OCI-LY7 (cell line): ENCODE measurements around the gene KDM3B. TPM values are rescaled to one million over a fixed set of nuclear protein-coding genes. Genes with fewer than 3 reads are reported as not detected.

ENCODE experiments used
- BruUV-seq: library from RNA; stranded (reverse); fragments of 400-500 nt; replicated peaks from 2 replicates; lab custom pipeline; 2021; lab: Mats Ljungman, UMichigan
- CTCF ChIA-PET: fragments of 300-600 bp; sonication (Branson Sonifier 250); formaldehyde crosslinking; loops from one replicate; lab custom pipeline; 2022; ENCODE audit warnings: antibody characterized with exemption; ENCODE audit not compliant: unreplicated experiment; lab: Charles Lee
- POLR2A ChIA-PET: fragments of 300-600 bp; sonication (Branson Sonifier 250); formaldehyde crosslinking; loops from one replicate; lab custom pipeline; 2022; ENCODE audit warnings: antibody characterized with exemption; lab: Charles Lee
- DNase-seq: peaks from one replicate; pipeline ENCODE4 v3.0.0-alpha.2; 2015; ENCODE audit warnings: low spot score
- H2AFZ ChIP-seq: fragments of 200-600 bp; sonication (generic), shearing (Covaris generic); 2 replicates; pipeline ENCODE4 v1.6.1; 2014; ENCODE audit warnings: mild to moderate bottlenecking, antibody characterized with exemption, low read length, moderate library complexity
- H3K27ac ChIP-seq: fragments of 200-600 bp; sonication (generic); 2 replicates; pipeline ENCODE4 v1.5.1; 2014; ENCODE audit warnings: mixed run types, low read depth, mild to moderate bottlenecking, moderate library complexity, low read length, inconsistent platforms; ENCODE audit not compliant: poor library complexity, severe bottlenecking
- H3K36me3 ChIP-seq: fragments of 200-600 bp; sonication (generic); 2 replicates; pipeline ENCODE4 v1.6.1; 2014; ENCODE audit warnings: mild to moderate bottlenecking, antibody characterized with exemption, low read length, moderate library complexity, mixed read lengths; ENCODE audit not compliant: insufficient read depth
- H3K4me1 ChIP-seq: fragments of 200-600 bp; sonication (generic); 2 replicates; pipeline ENCODE4 v1.5.1; 2014; ENCODE audit warnings: mild to moderate bottlenecking, low read length; ENCODE audit not compliant: insufficient read depth, poor library complexity, severe bottlenecking
- H3K4me2 ChIP-seq: fragments of 200-600 bp; sonication (generic); 2 replicates; pipeline ENCODE4 v1.6.1; 2014; ENCODE audit warnings: mild to moderate bottlenecking, low read length
- H3K4me3 ChIP-seq: fragments of 200-600 bp; sonication (generic); 2 replicates; pipeline ENCODE4 v1.5.1; 2014; ENCODE audit warnings: mild to moderate bottlenecking, low read depth, low read length; ENCODE audit not compliant: poor library complexity, severe bottlenecking
- H3K79me2 ChIP-seq: fragments of 200-600 bp; sonication (generic); 2 replicates; pipeline ENCODE4 v1.6.1; 2016; ENCODE audit warnings: low read depth, mild to moderate bottlenecking, low read length, moderate library complexity, mixed read lengths; ENCODE audit not compliant: insufficient read depth
- H3K9me2 ChIP-seq: fragments of 200-600 bp; sonication (generic); 2 replicates; pipeline ENCODE4 v1.6.1; 2016; ENCODE audit warnings: mild to moderate bottlenecking, low read length, mixed read lengths; ENCODE audit not compliant: insufficient read depth
- H3K9me3 ChIP-seq: fragments of 200-600 bp; sonication (generic); 2 replicates; pipeline ENCODE4 v1.6.1; 2014; ENCODE audit warnings: mild to moderate bottlenecking, mixed run types, low read length, mixed read lengths
- H4K20me1 ChIP-seq: fragments of 200-600 bp; sonication (generic); 2 replicates; pipeline ENCODE4 v1.6.1; 2014; ENCODE audit warnings: mild to moderate bottlenecking, antibody characterized with exemption, low read length, moderate library complexity, mixed read lengths; ENCODE audit not compliant: insufficient read depth
- CTCF ChIP-seq: fragments of 200-600 bp; sonication (generic); conservative IDR thresholded peaks from 2 replicates; pipeline ENCODE4 v1.5.1; 2014; ENCODE audit warnings: mild to moderate bottlenecking, antibody characterized with exemption, low read length, moderate library complexity, mixed read lengths
- EZH2phosphoT487 ChIP-seq: fragments of 200-600 bp; sonication (generic); IDR thresholded peaks from 2 replicates; pipeline ENCODE4 v1.6.1; 2018; ENCODE audit warnings: low read depth, borderline replicate concordance, mild to moderate bottlenecking, mixed run types, antibody characterized with exemption, low read length, moderate library complexity, mixed read lengths
- intact Hi-C: fragments of 100-400 bp; cut with micrococcal nuclease; formaldehyde crosslinking; loops from one replicate; pipeline ENCODE4 v1.10.0; 2022; ENCODE audit not compliant: unreplicated experiment
- total RNA-seq, 2 experiments: library from RNA; depleted of rRNA in 1 of 2; stranded (reverse); fragments of >200 nt in 1 of 2; shearing (Covaris generic) in 1 of 2; gene quantifications; 2 replicates each; pipeline ENCODE4 v1.2.3, GENCODE V29; 2014 to 2022

KDM3B gene
- total RNA-seq, 2 experiments from 2014 or later = 51.1 to 64.8 TPM

- Histone ChIP-seq H3K36me3 (no peaks in the 10 kb centered on the region), H3K79me2 (no peaks in the 10 kb centered on the region), H2AFZ (no peak overlapping the region), H3K9me2 (no peaks in the 10 kb centered on the region), H3K4me1 (peaks cover 3% of the 10 kb centered on the region), H3K4me2 (no peak overlapping the region), H4K20me1 (no peaks in the 10 kb centered on the region), H3K9me3 (no peaks in the 10 kb centered on the region), H3K27ac (no peak overlapping the region), H3K4me3 (no peak overlapping the region)
- ChIA-PET CTCF (interaction anchor here (0.8 to 1.6 kb wide), 3 partner anchors 11 to 54 kb away, joined by 3 to 21 read pairs (median 5); no protein-coding TSS in a partner anchor), POLR2A (interaction anchor here (0.6 to 1.6 kb wide), 2 partner anchors 11 to 276 kb away, joined by 3 to 5 read pairs; no protein-coding TSS in a partner anchor)
- no peak for TF ChIP-seq CTCF
- TF ChIP-seq EZH2phosphoT487 = no peak
- intact Hi-C loops = no loop called here
- BruUV-seq = no TSS peak
- DNase-seq = no peak
These were observed 96.3 kb downstream of the KDM3B start for GRCh38 chr5:138448481-138449398.

GRCh38 chr5:138449501-138450239, 97.2 kb downstream of the KDM3B start:
- intact Hi-C loops = loop anchor here (1.0 to 2.0 kb wide), 3 partner anchors 54 to 269 kb away; no protein-coding TSS in a partner anchor
- no peaks in the 10 kb centered on the region for H4K20me1 ChIP-seq
- peaks cover 3% of the 10 kb centered on the region for H3K4me1 ChIP-seq
- peak overlapping the region; percentile 38; the same call in 1 of the 2 replicates for H2AFZ ChIP-seq
- no peak overlapping the region for H3K27ac ChIP-seq
- H3K79me2 ChIP-seq = no peaks in the 10 kb centered on the region
- no peaks in the 10 kb centered on the region for H3K36me3 ChIP-seq
- no peaks in the 10 kb centered on the region for H3K9me2 ChIP-seq
- no peaks in the 10 kb centered on the region for H3K9me3 ChIP-seq
- TF ChIP-seq CTCF = peak; percentile 92
- no peak for TF ChIP-seq EZH2phosphoT487
- no TSS peak for BruUV-seq
- H3K4me3 ChIP-seq = no peak overlapping the region
- POLR2A ChIA-PET = interaction anchor here (0.6 to 1.6 kb wide), 5 partner anchors 12 to 277 kb away, joined by 3 to 6 read pairs (median 5); no protein-coding TSS in a partner anchor
- peak; percentile 81 for DNase-seq
- peak overlapping the region; percentile 54 for H3K4me2 ChIP-seq
- CTCF ChIA-PET = interaction anchor here (0.6 to 1.6 kb wide), 6 partner anchors 10 to 271 kb away, joined by 3 to 21 read pairs (median 4); partner anchors contain the start of gene KIF20A
